Esophagus squamous epithelium (tissue), 4 donors: ENCODE results near the gene SLC9A6.

ENCODE experiments used
- POLR2A ChIP-seq, 4 donors: fragments of 450-650 bp; IDR thresholded peaks; one replicate each; pipeline ENCODE4 v1.6.1; 2017; ENCODE audit warnings: antibody characterized with exemption in 4 of 4, mild to moderate bottlenecking in 4 of 4, moderate library complexity in 3 of 4
- TF ChIP-seq, protein P1 (sequence below), 6 experiments: fragments of 450-650 bp in 4 of 6; fragments of 200-600 bp in 2 of 6; sonication (generic) in 2 of 6; IDR thresholded peaks; one replicate each; pipeline ENCODE4 v1.5.1; 2016 to 2019; ENCODE audit warnings: antibody characterized with exemption in 6 of 6, mild to moderate bottlenecking in 4 of 6, moderate library complexity in 4 of 6

- TF ChIP-seq, protein P1, sequence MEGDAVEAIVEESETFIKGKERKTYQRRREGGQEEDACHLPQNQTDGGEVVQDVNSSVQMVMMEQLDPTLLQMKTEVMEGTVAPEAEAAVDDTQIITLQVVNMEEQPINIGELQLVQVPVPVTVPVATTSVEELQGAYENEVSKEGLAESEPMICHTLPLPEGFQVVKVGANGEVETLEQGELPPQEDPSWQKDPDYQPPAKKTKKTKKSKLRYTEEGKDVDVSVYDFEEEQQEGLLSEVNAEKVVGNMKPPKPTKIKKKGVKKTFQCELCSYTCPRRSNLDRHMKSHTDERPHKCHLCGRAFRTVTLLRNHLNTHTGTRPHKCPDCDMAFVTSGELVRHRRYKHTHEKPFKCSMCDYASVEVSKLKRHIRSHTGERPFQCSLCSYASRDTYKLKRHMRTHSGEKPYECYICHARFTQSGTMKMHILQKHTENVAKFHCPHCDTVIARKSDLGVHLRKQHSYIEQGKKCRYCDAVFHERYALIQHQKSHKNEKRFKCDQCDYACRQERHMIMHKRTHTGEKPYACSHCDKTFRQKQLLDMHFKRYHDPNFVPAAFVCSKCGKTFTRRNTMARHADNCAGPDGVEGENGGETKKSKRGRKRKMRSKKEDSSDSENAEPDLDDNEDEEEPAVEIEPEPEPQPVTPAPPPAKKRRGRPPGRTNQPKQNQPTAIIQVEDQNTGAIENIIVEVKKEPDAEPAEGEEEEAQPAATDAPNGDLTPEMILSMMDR (IDR thresholded peaks at IDR 0.05), result no peak
- TF ChIP-seq POLR2A (IDR thresholded peaks at IDR 0.05), result no peak
These were observed 50.4 kb downstream of the SLC9A6 start for GRCh38 chrX:136035663-136036062.
